Sigmoid colon (tissue), 7 donors: ENCODE data around the gene ATP5F1A. TPM values are rescaled to one million over a fixed set of nuclear protein-coding genes. Genes with fewer than 3 reads are reported as not detected.

Experiments
- DNase-seq: peaks from one replicate; pipeline ENCODE4 v3.0.0-alpha.2; 2019
- H3K27ac ChIP-seq, 4 donors: fragments of 200-600 bp; sonication (generic); one replicate each; pipeline ENCODE4 v1.5.1; 2016 to 2019; ENCODE audit warnings: mild to moderate bottlenecking in 1 of 4
- H3K27me3 ChIP-seq, 3 donors: fragments of 200-600 bp; sonication (generic); one replicate each; pipeline ENCODE4 v1.5.1; 2019; ENCODE audit warnings: mild to moderate bottlenecking in 1 of 3
- H3K36me3 ChIP-seq, 4 donors: fragments of 200-600 bp; sonication (generic); one replicate each; pipeline ENCODE4 v1.5.1; 2016 to 2019
- H3K4me1 ChIP-seq, 4 donors: fragments of 200-600 bp; sonication (generic); one replicate each; pipeline ENCODE4 v1.5.1; 2017 to 2019
- H3K4me3 ChIP-seq, 4 donors: fragments of 200-600 bp; sonication (generic); one replicate each; pipeline ENCODE4 v1.5.1; 2017 to 2019; ENCODE audit warnings: mild to moderate bottlenecking in 2 of 4, moderate library complexity in 1 of 4
- H3K9me3 ChIP-seq, 4 donors: fragments of 200-600 bp in 3 of 4; sonication (generic) in 3 of 4; one replicate each; pipeline versions ENCODE4 v1.5.1 to v1.6.1; 2013 to 2019
- EP300 ChIP-seq, 4 donors: sonication (generic); formaldehyde crosslinking; IDR thresholded peaks; one replicate each; pipeline ENCODE4 v1.6.1; 2017; ENCODE audit warnings: antibody characterized with exemption in 4 of 4
- POLR2A ChIP-seq, 2 donors: fragments of 450-650 bp; IDR thresholded peaks; one replicate each; pipeline ENCODE4 v1.6.1; 2016; ENCODE audit warnings: antibody characterized with exemption in 2 of 2, mild to moderate bottlenecking in 2 of 2, moderate library complexity in 2 of 2
- POLR2AphosphoS5 ChIP-seq, 4 donors: sonication (generic); formaldehyde crosslinking; IDR thresholded peaks; one replicate each; pipeline ENCODE4 v1.6.1; 2017; ENCODE audit warnings: antibody characterized with exemption in 4 of 4
- WGBS, 2 donors: extraction: QIAGEN DNeasy Blood & Tissue Kit; methylation state at CpG; one replicate each; pipeline ENCODE4 v1.1.7; 2013; 5-methylcytosine and 5-hydroxymethylcytosine counted together
- intact Hi-C: fragments of 100-400 bp; cut with DNase I; formaldehyde crosslinking; loops from one replicate; pipeline ENCODE4 v1.15.1; 2023
- polyA plus RNA-seq, 3 donors: library from polyadenylated mRNA; stranded (reverse); fragments of 200-250 nt; gene quantifications; one replicate each; pipeline ENCODE4 v1.2.3, GENCODE V29; 2013
- total RNA-seq, 4 donors: library from RNA; depleted of rRNA; stranded (reverse); fragments of >200 nt; gene quantifications; one replicate each; pipeline ENCODE4 v1.1.0, GENCODE V29; 2016
- TF ChIP-seq, protein P1 (sequence below), 4 experiments: fragments of 450-650 bp in 3 of 4; fragments of 200-600 bp in 1 of 4; IDR thresholded peaks; one replicate each; pipeline ENCODE4 v1.5.1; 2016 to 2019; ENCODE audit warnings: antibody characterized with exemption in 4 of 4, mild to moderate bottlenecking in 3 of 4, moderate library complexity in 2 of 4
- donor health status: healthy with polysubstance abuse.
- donor health status: Bipolar disorder and iron deficiency.
- donor health status: healthy.

Gene ATP5F1A
- total and polyA plus RNA-seq, 7 donors = 338 to 768 (median 549) TPM

DNA sequence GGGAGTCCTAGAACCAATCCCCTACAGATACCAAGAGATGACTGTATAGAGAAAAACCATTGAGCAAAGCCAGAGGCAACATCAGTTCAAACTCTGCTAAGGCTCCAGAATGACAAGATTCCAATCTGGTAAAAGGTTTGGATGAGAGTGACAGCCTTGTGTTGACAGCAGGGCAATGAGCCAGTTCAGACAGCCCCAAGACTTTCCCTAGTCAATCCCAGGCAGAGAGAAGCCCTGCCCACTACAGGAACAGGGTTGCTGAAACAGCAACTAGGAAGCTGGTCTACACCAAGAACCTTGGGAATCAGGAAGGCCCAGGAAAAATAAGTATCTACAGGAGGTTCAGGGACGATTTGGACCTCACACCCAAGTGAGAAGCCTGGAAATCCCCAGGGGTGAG is 29.3 kb downstream of the ATP5F1A start:
- Histone ChIP-seq H3K27ac (no peak overlapping the region), H3K36me3 (no peaks in the 10 kb centered on the region), H3K4me1 (peaks cover 0 to 26% (median 25%) of the 10 kb centered on the region in 4 donors), H3K9me3 (no peaks in the 10 kb centered on the region), H3K4me3 (no peak overlapping the region), H3K27me3 (no peaks in the 10 kb centered on the region)
- WGBS, 2 donors = 24 to 28% methylated on average over 1 of the region's 1 CpG
- no peak for DNase-seq
- intact Hi-C loops = no loop called here
- no peak for TF ChIP-seq POLR2AphosphoS5 (IDR thresholded peaks at IDR 0.05)
- TF ChIP-seq POLR2A (IDR thresholded peaks at IDR 0.05) = no peak
- TF ChIP-seq, protein P1, sequence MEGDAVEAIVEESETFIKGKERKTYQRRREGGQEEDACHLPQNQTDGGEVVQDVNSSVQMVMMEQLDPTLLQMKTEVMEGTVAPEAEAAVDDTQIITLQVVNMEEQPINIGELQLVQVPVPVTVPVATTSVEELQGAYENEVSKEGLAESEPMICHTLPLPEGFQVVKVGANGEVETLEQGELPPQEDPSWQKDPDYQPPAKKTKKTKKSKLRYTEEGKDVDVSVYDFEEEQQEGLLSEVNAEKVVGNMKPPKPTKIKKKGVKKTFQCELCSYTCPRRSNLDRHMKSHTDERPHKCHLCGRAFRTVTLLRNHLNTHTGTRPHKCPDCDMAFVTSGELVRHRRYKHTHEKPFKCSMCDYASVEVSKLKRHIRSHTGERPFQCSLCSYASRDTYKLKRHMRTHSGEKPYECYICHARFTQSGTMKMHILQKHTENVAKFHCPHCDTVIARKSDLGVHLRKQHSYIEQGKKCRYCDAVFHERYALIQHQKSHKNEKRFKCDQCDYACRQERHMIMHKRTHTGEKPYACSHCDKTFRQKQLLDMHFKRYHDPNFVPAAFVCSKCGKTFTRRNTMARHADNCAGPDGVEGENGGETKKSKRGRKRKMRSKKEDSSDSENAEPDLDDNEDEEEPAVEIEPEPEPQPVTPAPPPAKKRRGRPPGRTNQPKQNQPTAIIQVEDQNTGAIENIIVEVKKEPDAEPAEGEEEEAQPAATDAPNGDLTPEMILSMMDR (IDR thresholded peaks at IDR 0.05) = no peak
- TF ChIP-seq EP300 (IDR thresholded peaks at IDR 0.05) = no peak

DNA sequence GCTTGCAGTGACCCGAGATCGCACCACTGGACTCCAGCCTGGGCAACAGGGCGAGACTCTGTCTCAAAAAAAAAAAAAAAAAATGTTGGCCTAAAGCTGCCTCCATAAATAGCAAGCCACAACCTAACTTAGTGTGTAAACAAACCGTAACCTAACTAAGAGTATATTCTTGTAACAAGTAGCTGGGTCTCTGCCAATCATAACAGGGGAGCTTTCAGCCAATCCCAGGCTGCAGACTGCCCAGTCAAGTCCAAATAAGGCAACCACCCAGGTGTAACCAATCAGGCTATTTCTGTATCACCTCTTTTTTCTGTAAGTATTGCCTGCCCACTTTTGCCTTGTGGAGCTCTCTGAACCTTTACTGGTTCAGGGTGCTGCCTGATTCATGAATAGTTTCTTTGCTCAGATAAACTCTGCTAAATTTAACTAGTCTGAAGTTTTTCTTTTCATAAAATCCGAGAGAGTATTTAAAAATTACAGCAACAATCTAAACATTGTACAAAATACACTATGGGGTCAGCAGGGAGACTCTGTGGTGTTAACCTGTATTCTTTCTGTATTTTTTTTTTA is 30.6 kb downstream of the ATP5F1A start:
- WGBS, 2 donors = 64 to 80% methylated on average over 5 of the region's 5 CpGs
- TF ChIP-seq POLR2A (IDR thresholded peaks at IDR 0.05) (no peak), EP300 (IDR thresholded peaks at IDR 0.05) (no peak), POLR2AphosphoS5 (IDR thresholded peaks at IDR 0.05) (no peak)
- TF ChIP-seq, protein P1 (IDR thresholded peaks at IDR 0.05) = no peak
- Histone ChIP-seq H3K36me3 (no peaks in the 10 kb centered on the region), H3K4me3 (no peak overlapping the region), H3K9me3 (no peaks in the 10 kb centered on the region), H3K4me1 (peaks cover 0 to 15% (median 15%) of the 10 kb centered on the region in 4 donors), H3K27ac (no peak overlapping the region), H3K27me3 (no peaks in the 10 kb centered on the region)
- DNase-seq = no peak
- intact Hi-C loops = no loop called here

GRCh38 chr18:46062781-46063180 is 35.3 kb downstream of the ATP5F1A start:
- no peak for TF ChIP-seq EP300 (IDR thresholded peaks at IDR 0.05)
- TF ChIP-seq, protein P1 (IDR thresholded peaks at IDR 0.05) = no peak
- no peak for TF ChIP-seq POLR2A (IDR thresholded peaks at IDR 0.05)
- TF ChIP-seq POLR2AphosphoS5 (IDR thresholded peaks at IDR 0.05) = no peak
- no peak overlapping the region for H3K4me3 ChIP-seq
- no peaks in the 10 kb centered on the region for H3K36me3 ChIP-seq
- H3K9me3 ChIP-seq = no peaks in the 10 kb centered on the region
- no peak for DNase-seq
- H3K4me1 ChIP-seq = no peaks in the 10 kb centered on the region
- intact Hi-C loops = no loop called here
- WGBS, 2 donors = 91 to 98% methylated on average over 5 of the region's 5 CpGs
- H3K27me3 ChIP-seq = no peaks in the 10 kb centered on the region
- H3K27ac ChIP-seq = no peak overlapping the region

DNA sequence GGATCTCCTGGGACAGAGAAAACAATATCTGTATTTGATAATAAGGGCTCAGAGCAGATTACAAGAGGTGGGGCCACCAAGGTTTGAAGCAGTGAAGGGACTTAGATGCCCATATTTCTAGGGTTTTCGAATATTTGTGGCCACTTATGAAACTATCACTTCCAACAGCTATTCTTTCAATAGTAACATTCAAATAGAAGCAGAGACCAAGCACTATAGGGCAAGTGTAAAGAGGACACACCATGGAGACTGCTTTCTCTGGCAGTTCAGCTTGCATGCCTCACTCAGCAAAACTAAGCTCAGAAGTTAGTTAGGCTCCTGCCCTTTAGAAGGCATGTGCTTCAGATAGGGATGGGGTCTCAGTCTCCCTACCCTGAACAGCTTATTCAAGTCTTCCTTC is 36.3 kb downstream of the ATP5F1A start:
- TF ChIP-seq POLR2AphosphoS5 (IDR thresholded peaks at IDR 0.05) (no peak), EP300 (IDR thresholded peaks at IDR 0.05) (no peak), POLR2A (IDR thresholded peaks at IDR 0.05) (no peak)
- TF ChIP-seq, protein P1 (IDR thresholded peaks at IDR 0.05) = no peak
- intact Hi-C loops = no loop called here
- Histone ChIP-seq H3K27ac (no peak overlapping the region), H3K36me3 (no peaks in the 10 kb centered on the region), H3K4me3 (no peak overlapping the region), H3K4me1 (no peaks in the 10 kb centered on the region), H3K27me3 (no peaks in the 10 kb centered on the region), H3K9me3 (no peaks in the 10 kb centered on the region)
- no peak for DNase-seq
- 83 to 91% methylated on average over 1 of the region's 1 CpG for WGBS, 2 donors

DNA sequence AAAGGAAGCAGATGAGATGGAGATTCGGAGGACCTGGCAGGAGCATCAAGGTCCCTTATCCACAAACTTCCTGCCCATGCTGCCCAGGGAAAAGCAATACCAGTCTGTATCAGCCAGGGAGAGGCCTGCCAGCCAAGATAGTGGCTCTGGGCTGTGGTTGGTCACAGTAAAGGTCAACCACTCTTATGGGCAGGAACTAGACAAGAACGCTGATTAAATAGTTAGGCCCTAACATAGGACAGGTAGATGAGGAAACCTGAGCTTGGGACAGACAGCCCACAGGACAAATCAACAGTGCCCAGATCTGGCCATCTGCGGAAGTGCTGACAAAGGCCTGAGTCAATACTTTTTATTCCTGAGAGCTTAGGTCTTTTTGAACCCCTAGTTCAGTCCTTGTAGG is 36.7 kb downstream of the ATP5F1A start:
- no peak for DNase-seq
- H3K9me3 ChIP-seq = no peaks in the 10 kb centered on the region
- no peak overlapping the region for H3K27ac ChIP-seq
- WGBS, 2 donors = 91 to 93% methylated on average over 3 of the region's 3 CpGs
- no peaks in the 10 kb centered on the region for H3K4me1 ChIP-seq
- no peaks in the 10 kb centered on the region for H3K36me3 ChIP-seq
- TF ChIP-seq EP300 (IDR thresholded peaks at IDR 0.05) (no peak), POLR2A (IDR thresholded peaks at IDR 0.05) (no peak), POLR2AphosphoS5 (IDR thresholded peaks at IDR 0.05) (no peak)
- TF ChIP-seq, protein P1 (IDR thresholded peaks at IDR 0.05) = no peak
- intact Hi-C loops = no loop called here
- H3K4me3 ChIP-seq = no peak overlapping the region
- H3K27me3 ChIP-seq = no peaks in the 10 kb centered on the region
